SK-N-SH (cell line): ENCODE data around the gene MARCHF3. TPM values are rescaled to one million over a fixed set of nuclear protein-coding genes. Genes with fewer than 3 reads are reported as not detected.

Source experiments
- CTCF ChIA-PET: fragments of 300-600, 350-600 bp; formaldehyde crosslinking; extraction: SDS; loops from one replicate; lab custom pipeline; 2021; lab: Yijun Ruan, JAX
- POLR2A ChIA-PET: fragments of 350-600 bp; sonication (Branson Sonifier 250); formaldehyde crosslinking; extraction: SDS; loops from one replicate; lab custom pipeline; 2020; ENCODE audit warnings: antibody characterized with exemption, inconsistent platforms; lab: Yijun Ruan, JAX
- DNase-seq: peaks from one replicate; pipeline ENCODE4 v3.0.0; 2012
- H2AFZ ChIP-seq: fragments of 200-600 bp; sonication (generic); 2 replicates; pipeline ENCODE4 v1.8.1; 2016; ENCODE audit warnings: antibody characterized with exemption, mild to moderate bottlenecking, low read depth
- H3F3A ChIP-seq: fragments of 200-600 bp; sonication (generic); replicated peaks from 2 replicates; pipeline ENCODE3; 2016; ENCODE audit warnings: antibody characterized with exemption, mild to moderate bottlenecking; ENCODE audit not compliant: insufficient read depth
- H3K27ac ChIP-seq, 2 experiments: fragments of 200-500 bp in 1 of 2; fragments of 200-600 bp in 1 of 2; sonication (Bioruptor generic) in 1 of 2; sonication (generic), shearing (Covaris generic) in 1 of 2; 2 replicates each; pipeline versions ENCODE4 v1.5.1 to v1.6.1; 2014 to 2016; ENCODE audit warnings: low read depth in 2 of 2, inconsistent platforms in 1 of 2, low read length in 1 of 2, mild to moderate bottlenecking in 1 of 2, mixed read lengths in 1 of 2
- H3K27me3 ChIP-seq: fragments of 200-600 bp; sonication (generic), shearing (Covaris generic); 2 replicates; pipeline ENCODE4 v1.6.1; 2016; ENCODE audit warnings: mixed run types; ENCODE audit not compliant: insufficient read depth
- H3K36me3 ChIP-seq, 2 experiments: fragments of 200-500 bp in 1 of 2; fragments of 200-600 bp in 1 of 2; sonication (Bioruptor generic) in 1 of 2; sonication (generic) in 1 of 2; replicated peaks in 1 of 2; 2 replicates each; pipeline versions ENCODE3 to v1.5.1; 2014 to 2016; ENCODE audit warnings: low read length in 1 of 2, mild to moderate bottlenecking in 1 of 2; ENCODE audit not compliant: insufficient read depth in 2 of 2, control insufficient read depth in 1 of 2
- H3K4me1 ChIP-seq, 2 experiments: fragments of 200-500 bp in 1 of 2; fragments of 200-600 bp in 1 of 2; sonication (Bioruptor generic) in 1 of 2; sonication (generic), shearing (Covaris generic) in 1 of 2; 2 replicates each; pipeline versions ENCODE4 v1.5.1 to v1.6.1; 2014 to 2016; ENCODE audit warnings: low read depth in 1 of 2, low read length in 1 of 2, mixed run types in 1 of 2; ENCODE audit not compliant: insufficient read depth in 2 of 2, control insufficient read depth in 1 of 2
- H3K4me2 ChIP-seq: fragments of 200-600 bp; sonication (generic), shearing (Covaris generic); 2 replicates; pipeline ENCODE4 v1.6.1; 2017; ENCODE audit warnings: mixed run types
- H3K4me3 ChIP-seq, 2 experiments: fragments of 200-500 bp in 1 of 2; fragments of 200-600 bp in 1 of 2; sonication (Bioruptor generic) in 1 of 2; sonication (generic), shearing (Covaris generic) in 1 of 2; 2 replicates each; pipeline versions ENCODE4 v1.5.1 to v1.8.1; 2014 to 2016; ENCODE audit warnings: low read depth in 2 of 2, inconsistent platforms in 1 of 2, low read length in 1 of 2, mild to moderate bottlenecking in 1 of 2, mixed read lengths in 1 of 2, moderate library complexity in 1 of 2
- H3K79me2 ChIP-seq: fragments of 200-600 bp; sonication (generic); 2 replicates; pipeline ENCODE4 v1.8.1; 2017; ENCODE audit warnings: mild to moderate bottlenecking; ENCODE audit not compliant: insufficient read depth
- H3K9ac ChIP-seq: fragments of 200-600 bp; sonication (generic); 2 replicates; pipeline ENCODE4 v1.6.1; 2017; ENCODE audit warnings: mixed run types
- H3K9me2 ChIP-seq: fragments of 200-600 bp; sonication (generic); 2 replicates; pipeline ENCODE4 v1.6.1; 2017; ENCODE audit warnings: mixed run types
- H3K9me3 ChIP-seq: fragments of 200-600 bp; sonication (generic); 2 replicates; pipeline ENCODE4 v1.6.1; 2017; ENCODE audit warnings: mixed run types, mild to moderate bottlenecking, moderate library complexity
- H4K20me1 ChIP-seq: fragments of 200-600 bp; sonication (generic); 2 replicates; pipeline ENCODE4 v1.6.1; 2017; ENCODE audit warnings: mild to moderate bottlenecking, mixed run types; ENCODE audit not compliant: insufficient read depth
- CTCF ChIP-seq: fragments of 200-600 bp; sonication (generic); IDR thresholded peaks from 2 replicates; pipeline ENCODE4 v1.6.1; 2017; ENCODE audit warnings: antibody characterized with exemption, mild to moderate bottlenecking, moderate library complexity
- EZH2phosphoT487 ChIP-seq: fragments of 200-600 bp; sonication (generic); IDR thresholded peaks from 2 replicates; pipeline ENCODE4 v1.6.1; 2017; ENCODE audit warnings: low read depth, mixed run types, mild to moderate bottlenecking, antibody characterized with exemption, moderate library complexity, borderline replicate concordance
- FOSL2 ChIP-seq: IDR thresholded peaks from 2 replicates; pipeline ENCODE4 v1.4.0; 2012; ENCODE audit warnings: low read depth, mild to moderate bottlenecking, moderate library complexity, borderline replicate concordance
- FOXJ3 ChIP-seq: sonication (generic); formaldehyde crosslinking; IDR thresholded peaks from 2 replicates; pipeline ENCODE4 v1.5.1; 2020; ENCODE audit warnings: mild to moderate bottlenecking, missing genetic modification reagents
- FOXM1 ChIP-seq: IDR thresholded peaks from 2 replicates; pipeline ENCODE4 v1.4.0; 2012; ENCODE audit warnings: low read depth, mild to moderate bottlenecking
- GATA2 ChIP-seq: sonication (generic); formaldehyde crosslinking; IDR thresholded peaks from 2 replicates; pipeline ENCODE4 v1.5.0; 2020; ENCODE audit warnings: mild to moderate bottlenecking, missing genetic modification reagents
- IRF3 ChIP-seq: fragments of 150-350 bp; IDR thresholded peaks from 2 replicates; pipeline ENCODE4 v1.6.1; 2016; ENCODE audit warnings: mild to moderate bottlenecking, low read depth, low read length
- MEF2A ChIP-seq: IDR thresholded peaks from 2 replicates; pipeline ENCODE4 v1.4.0; 2012; ENCODE audit warnings: low read depth, borderline replicate concordance
- MXI1 ChIP-seq: IDR thresholded peaks from 2 replicates; pipeline ENCODE4 v1.6.1; 2012; ENCODE audit warnings: mild to moderate bottlenecking, low read depth, low read length, improper control_type of control experiment
- RCOR1 ChIP-seq: fragments of 150-350 bp; IDR thresholded peaks from 2 replicates; pipeline ENCODE4 v1.6.1; 2017; ENCODE audit warnings: antibody characterized with exemption, low read length
- REST ChIP-seq: IDR thresholded peaks from 2 replicates; pipeline ENCODE4 v1.6.1; 2012; ENCODE audit warnings: mild to moderate bottlenecking, low read depth, low read length, moderate library complexity
- RFX5 ChIP-seq: IDR thresholded peaks from 2 replicates; pipeline ENCODE4 v1.6.1; 2012; ENCODE audit warnings: mild to moderate bottlenecking, improper control_type of control experiment, low read length
- SIN3A ChIP-seq: IDR thresholded peaks from 2 replicates; pipeline ENCODE4 v1.6.1; 2012; ENCODE audit warnings: low read depth, mild to moderate bottlenecking, low read length, moderate library complexity, borderline replicate concordance
- SMC3 ChIP-seq: IDR thresholded peaks from 2 replicates; pipeline ENCODE4 v1.6.1; 2012; ENCODE audit warnings: low read depth, low read length, improper control_type of control experiment
- TEAD4 ChIP-seq: IDR thresholded peaks from 2 replicates; pipeline ENCODE4 v1.4.0; 2012; ENCODE audit warnings: mild to moderate bottlenecking, borderline replicate concordance; ENCODE audit not compliant: insufficient read depth
- USF1 ChIP-seq: IDR thresholded peaks from 2 replicates; pipeline ENCODE4 v1.4.0; 2012; ENCODE audit warnings: low read depth, borderline replicate concordance
- ZBTB33 ChIP-seq: IDR thresholded peaks from 2 replicates; pipeline ENCODE4 v1.4.0; 2012; ENCODE audit warnings: low read depth, borderline replicate concordance
- WGBS: methylation state at CpG from one replicate; pipeline ENCODE4 v1.1.6; 2017; ENCODE audit warnings: low lambda C conversion rate; 5-methylcytosine and 5-hydroxymethylcytosine counted together
- polyA plus RNA-seq, 3 experiments: library from polyadenylated mRNA; depleted of rRNA; stranded (reverse); fragments of >200 nt; gene quantifications; 2 replicates each; pipeline ENCODE4 v1.2.3, GENCODE V29; 2012

Gene MARCHF3
- polyA plus RNA-seq, 1 of the 3 experiments (the other 2 are of a cell fraction), result 21.5 TPM

- H3K79me2 ChIP-seq, result peaks cover 21% of the 10 kb centered on the region; the same call in 1 of the 2 replicates
- H3K4me1 ChIP-seq, result peaks cover 5% of the 10 kb centered on the region in 2 experiments; a peak in 3 of 4 replicates
- peak overlapping the region in 1 of 2 experiments; percentile 28; a peak in 1 of 4 replicates for H3K27ac ChIP-seq
- ChIA-PET CTCF (no interaction called here), POLR2A (no interaction called here)
- no peak overlapping the region for H3K9ac ChIP-seq
- H3K36me3 ChIP-seq, result no peaks in the 10 kb centered on the region
- H3K4me2 ChIP-seq, result no peak overlapping the region
- H3K9me3 ChIP-seq, result no peaks in the 10 kb centered on the region
- H3K4me3 ChIP-seq, result no peak overlapping the region
- DNase-seq, result no peak
- TF ChIP-seq REST (no peak), MEF2A (no peak), GATA2 (CRISPR knock-in tag) (no peak), TEAD4 (no peak), ZBTB33 (no peak), FOSL2 (no peak), FOXM1 (no peak), RFX5 (no peak), MXI1 (no peak), IRF3 (no peak), CTCF (no peak), SIN3A (no peak), RCOR1 (no peak), USF1 (no peak), FOXJ3 (CRISPR knock-in tag) (no peak), EZH2phosphoT487 (no peak), SMC3 (no peak)
- H3K9me2 ChIP-seq, result no peaks in the 10 kb centered on the region
- no peak overlapping the region for H2AFZ ChIP-seq
- WGBS, result 90% methylated on average over 4 of the region's 4 CpGs
- no peaks in the 10 kb centered on the region for H3K27me3 ChIP-seq
- H4K20me1 ChIP-seq, result no peaks in the 10 kb centered on the region
- H3F3A ChIP-seq, result peaks cover 9% of the 10 kb centered on the region
These were observed 93.5 kb downstream of the MARCHF3 start for GRCh38 chr5:126936775-126937418.
